Mesenchymal stem cell (in vitro differentiated cells and primary cell): ENCODE results near the gene TWIST2.

Experiments
- DNase-seq: peaks from one replicate; pipeline ENCODE4 v3.0.0-alpha.2; 2013
- H2AFZ ChIP-seq: one replicate; pipeline ENCODE4 v1.6.1; 2013; ENCODE audit warnings: low read depth, mild to moderate bottlenecking, control low read depth, inconsistent platforms, low read length, moderate library complexity
- H2AK5ac ChIP-seq: 2 replicates; pipeline ENCODE4 v1.6.1; 2013; ENCODE audit warnings: low read length, moderate library complexity, mild to moderate bottlenecking, inconsistent platforms; ENCODE audit not compliant: severe bottlenecking
- H2BK120ac ChIP-seq: one replicate; pipeline ENCODE4 v1.6.1; 2013; ENCODE audit warnings: low read depth, mild to moderate bottlenecking, inconsistent platforms, low read length, moderate library complexity
- H2BK12ac ChIP-seq, 2 experiments: one replicate each; pipeline ENCODE4 v1.6.1; 2013; ENCODE audit warnings: inconsistent platforms in 2 of 2, low read length in 2 of 2, mild to moderate bottlenecking in 2 of 2, moderate library complexity in 2 of 2, control low read depth in 1 of 2
- H2BK15ac ChIP-seq: one replicate; pipeline ENCODE4 v1.6.1; 2013; ENCODE audit warnings: mild to moderate bottlenecking, low read depth, inconsistent platforms; ENCODE audit not compliant: poor library complexity, severe bottlenecking
- H2BK5ac ChIP-seq: 2 replicates; pipeline ENCODE4 v1.6.1; 2013; ENCODE audit warnings: low read depth, mild to moderate bottlenecking, low read length, control low read depth, inconsistent platforms; ENCODE audit not compliant: poor library complexity, severe bottlenecking
- H3K14ac ChIP-seq, 2 experiments: one replicate each; pipeline ENCODE4 v1.6.1; 2013; ENCODE audit warnings: inconsistent platforms in 2 of 2, low read length in 2 of 2, control low read depth in 1 of 2, mild to moderate bottlenecking in 1 of 2, moderate library complexity in 1 of 2
- H3K18ac ChIP-seq, 2 experiments: one replicate each; pipeline ENCODE4 v1.6.1; 2013; ENCODE audit warnings: inconsistent platforms in 2 of 2, low read length in 2 of 2, control low read depth in 1 of 2, low read depth in 1 of 2, mild to moderate bottlenecking in 1 of 2
- H3K23ac ChIP-seq, 2 experiments: one replicate each; pipeline ENCODE4 v1.6.1; 2013; ENCODE audit warnings: inconsistent platforms in 2 of 2, low read length in 2 of 2, mild to moderate bottlenecking in 2 of 2, moderate library complexity in 2 of 2, control low read depth in 1 of 2
- H3K27ac ChIP-seq: 2 replicates; pipeline ENCODE4 v1.5.1; 2013; ENCODE audit warnings: mild to moderate bottlenecking, moderate library complexity, low read length, control low read depth, inconsistent platforms; ENCODE audit not compliant: poor library complexity, severe bottlenecking
- H3K27me3 ChIP-seq, 2 experiments: 2 replicates each; pipeline versions ENCODE4 v1.6.1 to v1.7.0; 2013; ENCODE audit warnings: low read length in 2 of 2, mild to moderate bottlenecking in 2 of 2, moderate library complexity in 2 of 2, control low read depth in 1 of 2, inconsistent platforms in 1 of 2; ENCODE audit not compliant: control insufficient read depth in 1 of 2, insufficient read depth in 1 of 2
- H3K36me3 ChIP-seq, 2 experiments: 2 replicates each; pipeline versions ENCODE4 v1.6.1 to v1.7.0; 2013; ENCODE audit warnings: low read length in 2 of 2, control low read depth in 1 of 2, inconsistent platforms in 1 of 2, low read depth in 1 of 2, mild to moderate bottlenecking in 1 of 2; ENCODE audit not compliant: insufficient read depth in 2 of 2, control insufficient read depth in 1 of 2
- H3K4ac ChIP-seq, 2 experiments: one replicate each; pipeline ENCODE4 v1.6.1; 2013; ENCODE audit warnings: inconsistent platforms in 2 of 2, low read length in 2 of 2, mild to moderate bottlenecking in 2 of 2, moderate library complexity in 2 of 2, control low read depth in 1 of 2, low read depth in 1 of 2
- H3K4me1 ChIP-seq: 2 replicates; pipeline ENCODE4 v1.6.1; 2013; ENCODE audit warnings: low read depth, low read length, control low read depth; ENCODE audit not compliant: control insufficient read depth, insufficient read depth
- H3K4me2 ChIP-seq: 2 replicates; pipeline ENCODE4 v1.6.1; 2013; ENCODE audit warnings: low read length, mild to moderate bottlenecking, inconsistent platforms; ENCODE audit not compliant: poor library complexity, severe bottlenecking
- H3K4me3 ChIP-seq, 2 experiments: 2 replicates each; pipeline versions ENCODE4 v1.5.1 to v1.7.0; 2013; ENCODE audit warnings: low read length in 2 of 2, mild to moderate bottlenecking in 2 of 2, control low read depth in 1 of 2, low read depth in 1 of 2; ENCODE audit not compliant: insufficient read depth in 1 of 2
- H3K79me1 ChIP-seq: replicated peaks from 2 replicates; pipeline ENCODE4 v1.6.1; 2013; ENCODE audit warnings: mild to moderate bottlenecking, control low read depth, low read length, inconsistent platforms; ENCODE audit not compliant: poor library complexity, severe bottlenecking
- H3K9ac ChIP-seq: 2 replicates; pipeline ENCODE4 v1.7.0; 2013; ENCODE audit warnings: mild to moderate bottlenecking, low read length, moderate library complexity
- H3K9me3 ChIP-seq: 2 replicates; pipeline ENCODE4 v1.7.0; 2013; ENCODE audit warnings: mild to moderate bottlenecking, low read length; ENCODE audit not compliant: control insufficient read depth
- H4K8ac ChIP-seq: one replicate; pipeline ENCODE4 v1.6.1; 2013; ENCODE audit warnings: inconsistent platforms, mild to moderate bottlenecking, low read length, moderate library complexity
- H4K91ac ChIP-seq: one replicate; pipeline ENCODE4 v1.6.1; 2013; ENCODE audit warnings: mild to moderate bottlenecking, low read length, inconsistent platforms
- WGBS: methylation state at CpG from one replicate; pipeline ENCODE4 v1.1.7; 2013; ENCODE audit warnings: mixed read lengths; 5-methylcytosine and 5-hydroxymethylcytosine counted together

TWIST2 gene

DNA sequence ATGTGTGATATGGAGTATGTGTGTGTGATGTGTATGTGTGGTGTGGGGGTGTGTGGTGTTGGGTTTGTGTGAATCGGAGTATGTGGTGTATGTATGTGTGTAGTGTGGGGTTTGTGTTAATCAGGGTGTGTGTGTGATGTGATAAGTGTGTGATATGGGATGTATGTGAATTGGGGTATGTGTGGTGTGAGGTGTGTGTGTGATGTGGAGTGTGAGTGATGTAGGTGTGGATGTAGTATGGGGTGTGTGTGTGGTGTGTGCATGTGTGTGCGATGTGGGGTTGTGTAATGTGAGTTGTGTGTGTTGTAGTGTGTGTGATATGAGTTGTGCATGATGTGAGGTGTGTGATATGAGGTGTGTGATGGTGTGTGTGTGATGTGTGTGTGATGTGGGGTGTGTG is 54.4 kb downstream of the TWIST2 start:
- Histone ChIP-seq H2BK120ac (no peak overlapping the region), H4K91ac (peak overlapping the region; percentile 34), H3K9me3 (no peaks in the 10 kb centered on the region), H2AK5ac (no peak overlapping the region), H3K36me3 (peaks cover 0 to 17% of the 10 kb centered on the region in 2 experiments), H2BK5ac (no peak overlapping the region), H3K4me2 (no peak overlapping the region), H2AFZ (no peak overlapping the region), H2BK12ac (peak overlapping the region in 1 of 2 experiments; percentile 31), H3K23ac (no peak overlapping the region), H3K27ac (no peak overlapping the region), H3K14ac (peak overlapping the region in 1 of 2 experiments; percentile 53), H2BK15ac (no peak overlapping the region), H4K8ac (peak overlapping the region; percentile 20), H3K4me1 (peaks cover 8% of the 10 kb centered on the region), H3K4ac (no peak overlapping the region), H3K79me1 (no peaks in the 10 kb centered on the region), H3K9ac (peak overlapping the region; percentile 17), H3K27me3 (peaks cover 0 to 6% of the 10 kb centered on the region in 2 experiments), H3K18ac (no peak overlapping the region), H3K4me3 (no peak overlapping the region)
- no peak for DNase-seq
- 97% methylated on average over 2 of the region's 2 CpGs for WGBS

DNA sequence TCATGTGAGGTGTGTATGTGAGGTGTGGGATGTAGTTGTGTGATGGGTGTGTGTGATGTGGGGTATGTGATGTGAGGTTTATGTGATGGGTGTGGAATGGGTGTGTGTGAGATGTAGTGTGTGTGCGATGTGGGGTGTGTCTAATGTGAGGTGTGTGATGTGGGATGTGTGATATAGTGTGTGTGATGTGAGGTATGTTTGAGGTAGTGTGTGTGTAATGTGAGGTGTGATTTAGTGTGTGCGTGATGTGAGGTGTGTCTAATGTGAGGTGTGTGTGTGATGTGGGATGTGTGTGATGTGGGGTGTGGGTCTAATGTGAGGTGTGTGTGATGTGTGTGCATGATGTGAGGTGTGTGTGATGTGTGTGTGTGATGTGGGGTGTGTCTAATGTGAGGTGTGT is 55.3 kb downstream of the TWIST2 start:
- H3K36me3 ChIP-seq = peaks cover 0 to 25% of the 10 kb centered on the region in 2 experiments
- no peak overlapping the region for H2BK12ac ChIP-seq
- H2BK120ac ChIP-seq = no peak overlapping the region
- H2AK5ac ChIP-seq = no peak overlapping the region
- no peak overlapping the region for H3K14ac ChIP-seq
- H3K4me1 ChIP-seq = peaks cover 5% of the 10 kb centered on the region
- H3K23ac ChIP-seq = no peak overlapping the region
- DNase-seq = no peak
- H2BK15ac ChIP-seq = no peak overlapping the region
- no peak overlapping the region for H2BK5ac ChIP-seq
- no peak overlapping the region for H3K18ac ChIP-seq
- peak overlapping the region; percentile 40 for H4K91ac ChIP-seq
- peaks cover 0 to 3% of the 10 kb centered on the region in 2 experiments for H3K27me3 ChIP-seq
- H3K79me1 ChIP-seq = no peaks in the 10 kb centered on the region
- H3K4me3 ChIP-seq = no peak overlapping the region
- no peak overlapping the region for H4K8ac ChIP-seq
- H3K4ac ChIP-seq = no peak overlapping the region
- 97% methylated on average over 2 of the region's 2 CpGs for WGBS
- H3K9me3 ChIP-seq = no peaks in the 10 kb centered on the region
- H3K27ac ChIP-seq = no peak overlapping the region
- H3K4me2 ChIP-seq = no peak overlapping the region
- no peak overlapping the region for H3K9ac ChIP-seq
- no peak overlapping the region for H2AFZ ChIP-seq

- H2AFZ ChIP-seq = no peak overlapping the region
- no peak overlapping the region for H2AK5ac ChIP-seq
- no peak overlapping the region for H3K18ac ChIP-seq
- no peak for DNase-seq
- no peaks in the 10 kb centered on the region for H3K79me1 ChIP-seq
- no peak overlapping the region for H2BK120ac ChIP-seq
- H4K91ac ChIP-seq = no peak overlapping the region
- H2BK12ac ChIP-seq = peak overlapping the region in 1 of 2 experiments; percentile 29
- H3K9me3 ChIP-seq = no peaks in the 10 kb centered on the region
- 94% methylated on average over 1 of the region's 3 CpGs for WGBS
- no peak overlapping the region for H3K4me2 ChIP-seq
- peaks cover 5% of the 10 kb centered on the region for H3K4me1 ChIP-seq
- no peak overlapping the region for H3K27ac ChIP-seq
- peaks cover 0 to under 1% of the 10 kb centered on the region in 2 experiments for H3K27me3 ChIP-seq
- no peak overlapping the region for H2BK15ac ChIP-seq
- H3K23ac ChIP-seq = no peak overlapping the region
- no peak overlapping the region for H3K9ac ChIP-seq
- H3K14ac ChIP-seq = no peak overlapping the region
- no peak overlapping the region for H2BK5ac ChIP-seq
- H3K4ac ChIP-seq = no peak overlapping the region
- peaks cover 0 to 29% of the 10 kb centered on the region in 2 experiments for H3K36me3 ChIP-seq
- H3K4me3 ChIP-seq = no peak overlapping the region
- no peak overlapping the region for H4K8ac ChIP-seq
Observed at GRCh38 chr2:238904177-238904576, 56.3 kb downstream of the TWIST2 start.

GRCh38 chr2:238904716-238905115 is 56.8 kb downstream of the TWIST2 start:
- Histone ChIP-seq H2BK120ac (no peak overlapping the region), H3K36me3 (peaks cover 0 to 29% of the 10 kb centered on the region in 2 experiments), H3K14ac (no peak overlapping the region), H3K9ac (no peak overlapping the region), H3K23ac (no peak overlapping the region), H3K27me3 (no peaks in the 10 kb centered on the region), H2AK5ac (no peak overlapping the region), H3K4me2 (no peak overlapping the region), H3K9me3 (no peaks in the 10 kb centered on the region), H2AFZ (no peak overlapping the region), H3K79me1 (no peaks in the 10 kb centered on the region), H3K4ac (no peak overlapping the region), H2BK5ac (no peak overlapping the region), H3K4me3 (no peak overlapping the region), H4K91ac (no peak overlapping the region), H3K18ac (no peak overlapping the region), H4K8ac (no peak overlapping the region), H2BK15ac (no peak overlapping the region), H2BK12ac (no peak overlapping the region), H3K27ac (no peak overlapping the region), H3K4me1 (peaks cover 7% of the 10 kb centered on the region)
- WGBS = 92% methylated on average over 3 of the region's 3 CpGs
- DNase-seq = no peak
